ENCODE results near the gene FBLN2.

Gene FBLN2

GRCh38 chr3:13683772-13684171 lies 134.8 kb downstream of the FBLN2 start:
- no peak overlapping the region for H3K27ac ChIP-seq (ENCODE audit: low read length)
- no peak overlapping the region for H3K4me2 ChIP-seq (ENCODE audit: low read length)
- no peaks in the 10 kb centered on the region for H4K20me1 ChIP-seq (ENCODE audit: insufficient read depth, low read length)
- no peaks in the 10 kb centered on the region for H3K9me3 ChIP-seq (ENCODE audit: insufficient read depth, low read length)
- no peak overlapping the region for H3K4me3 ChIP-seq (ENCODE audit: low read length)
- no peaks in the 10 kb centered on the region for H3K79me2 ChIP-seq (ENCODE audit: low read length)
- peaks cover 31% of the 10 kb centered on the region; the same call in 1 of the 2 replicates for H3K27me3 ChIP-seq (ENCODE audit: low read depth, low read length)
- no peak overlapping the region for H2AFZ ChIP-seq (ENCODE audit: low read depth, low read length)
- no peak overlapping the region for H3K9ac ChIP-seq (ENCODE audit: low read length)
- no peak for TF ChIP-seq CTCF (IDR thresholded peaks at IDR 0.05; ENCODE audit: low read depth, low read length)
- TF ChIP-seq EZH2phosphoT487 (IDR thresholded peaks at IDR 0.05; ENCODE audit: low read depth): no peak
- no peaks in the 10 kb centered on the region for H3K4me1 ChIP-seq (ENCODE audit: low read length)
- H3K36me3 ChIP-seq (replicated peaks; ENCODE audit: low read depth, low read length): no peaks in the 10 kb centered on the region

- H3K36me3 ChIP-seq (replicated peaks; ENCODE audit: low read depth, low read length): no peaks in the 10 kb centered on the region
- H3K9me3 ChIP-seq (ENCODE audit: insufficient read depth, low read length): no peaks in the 10 kb centered on the region
- H3K9ac ChIP-seq (ENCODE audit: low read length): no peak overlapping the region
- H3K27me3 ChIP-seq (ENCODE audit: low read depth, low read length): peaks cover 35% of the 10 kb centered on the region
- H4K20me1 ChIP-seq (ENCODE audit: insufficient read depth, low read length): no peaks in the 10 kb centered on the region
- no peaks in the 10 kb centered on the region for H3K79me2 ChIP-seq (ENCODE audit: low read length)
- no peak overlapping the region for H3K4me3 ChIP-seq (ENCODE audit: low read length)
- H3K4me2 ChIP-seq (ENCODE audit: low read length): no peak overlapping the region
- H3K4me1 ChIP-seq (ENCODE audit: low read length): no peaks in the 10 kb centered on the region
- TF ChIP-seq EZH2phosphoT487 (IDR thresholded peaks at IDR 0.05; ENCODE audit: low read depth): no peak
- TF ChIP-seq CTCF (IDR thresholded peaks at IDR 0.05; ENCODE audit: low read depth, low read length): no peak
- H3K27ac ChIP-seq (ENCODE audit: low read length): no peak overlapping the region
- H2AFZ ChIP-seq (ENCODE audit: low read depth, low read length): no peak overlapping the region
These were observed 135.4 kb downstream of the FBLN2 start for GRCh38 chr3:13684350-13684749.

GRCh38 chr3:13684854-13685253 lies 135.9 kb downstream of the FBLN2 start:
- no peak overlapping the region for H3K9ac ChIP-seq (ENCODE audit: low read length)
- no peaks in the 10 kb centered on the region for H3K4me1 ChIP-seq (ENCODE audit: low read length)
- H3K9me3 ChIP-seq (ENCODE audit: insufficient read depth, low read length): no peaks in the 10 kb centered on the region
- H3K27me3 ChIP-seq (ENCODE audit: low read depth, low read length): peaks cover 32% of the 10 kb centered on the region
- TF ChIP-seq CTCF (IDR thresholded peaks at IDR 0.05; ENCODE audit: low read depth, low read length) (no peak), EZH2phosphoT487 (IDR thresholded peaks at IDR 0.05; ENCODE audit: low read depth) (no peak)
- no peak overlapping the region for H3K27ac ChIP-seq (ENCODE audit: low read length)
- H3K4me3 ChIP-seq (ENCODE audit: low read length): no peak overlapping the region
- no peak overlapping the region for H2AFZ ChIP-seq (ENCODE audit: low read depth, low read length)
- no peaks in the 10 kb centered on the region for H3K79me2 ChIP-seq (ENCODE audit: low read length)
- H3K36me3 ChIP-seq (replicated peaks; ENCODE audit: low read depth, low read length): no peaks in the 10 kb centered on the region
- no peak overlapping the region for H3K4me2 ChIP-seq (ENCODE audit: low read length)
- H4K20me1 ChIP-seq (ENCODE audit: insufficient read depth, low read length): no peaks in the 10 kb centered on the region

- no peak for TF ChIP-seq CTCF (IDR thresholded peaks at IDR 0.05; ENCODE audit: low read depth, low read length)
- no peak for TF ChIP-seq EZH2phosphoT487 (IDR thresholded peaks at IDR 0.05; ENCODE audit: low read depth)
- Histone ChIP-seq H3K79me2 (ENCODE audit: low read length) (no peaks in the 10 kb centered on the region), H4K20me1 (ENCODE audit: insufficient read depth, low read length) (no peaks in the 10 kb centered on the region), H3K4me3 (ENCODE audit: low read length) (no peak overlapping the region), H3K27me3 (ENCODE audit: low read depth, low read length) (peaks cover 26% of the 10 kb centered on the region), H3K9ac (ENCODE audit: low read length) (no peak overlapping the region), H3K4me2 (ENCODE audit: low read length) (no peak overlapping the region), H3K4me1 (ENCODE audit: low read length) (peaks cover 4% of the 10 kb centered on the region; the same call in 1 of the 2 replicates), H2AFZ (ENCODE audit: low read depth, low read length) (no peak overlapping the region), H3K9me3 (ENCODE audit: insufficient read depth, low read length) (no peaks in the 10 kb centered on the region), H3K36me3 (replicated peaks; ENCODE audit: low read depth, low read length) (no peaks in the 10 kb centered on the region), H3K27ac (ENCODE audit: low read length) (no peak overlapping the region)
These were observed 136.8 kb downstream of the FBLN2 start for GRCh38 chr3:13685721-13686120.
